Calu3 (cell line): ENCODE data around the gene ARL17B. TPM values are rescaled to one million over a fixed set of nuclear protein-coding genes. Genes with fewer than 3 reads are reported as not detected.
"Not testable (repeated sequence)": the region's sequence is repeated elsewhere in the genome, so short reads cannot be mapped to it uniquely, and the experiment has no call there.

Source experiments
- BruUV-seq: library from RNA; stranded (reverse); fragments of 400-500 nt; replicated peaks from 2 replicates; lab custom pipeline; 2021; lab: Mats Ljungman, UMichigan
- CTCF ChIA-PET: fragments of 300-600 bp; sonication (Branson Sonifier 250); formaldehyde crosslinking; loops from one replicate; lab custom pipeline; 2022; ENCODE audit warnings: antibody characterized with exemption; lab: Charles Lee
- DNase-seq: peaks from one replicate; pipeline ENCODE4 v3.0.0; 2022
- H3K27ac Mint-ChIP-seq: one replicate; pipeline ENCODE4 v1.8.0; 2022; ENCODE audit warnings: mixed read lengths; ENCODE audit not compliant: unreplicated experiment
- H3K27me3 Mint-ChIP-seq: one replicate; pipeline ENCODE4 v1.8.0; 2022; ENCODE audit warnings: mixed read lengths; ENCODE audit not compliant: unreplicated experiment
- H3K36me3 Mint-ChIP-seq: one replicate; pipeline ENCODE4 v1.8.0; 2022; ENCODE audit warnings: mild to moderate bottlenecking, moderate library complexity, mixed read lengths; ENCODE audit not compliant: insufficient read depth, unreplicated experiment
- H3K4me1 Mint-ChIP-seq: one replicate; pipeline ENCODE4 v1.8.0; 2022; ENCODE audit warnings: mild to moderate bottlenecking, low read depth, mixed read lengths; ENCODE audit not compliant: unreplicated experiment
- H3K4me3 Mint-ChIP-seq: one replicate; pipeline ENCODE4 v1.8.0; 2022; ENCODE audit warnings: mild to moderate bottlenecking, low read depth, moderate library complexity, mixed read lengths; ENCODE audit not compliant: unreplicated experiment
- H3K9me3 Mint-ChIP-seq: one replicate; pipeline ENCODE4 v1.8.0; 2022; ENCODE audit warnings: low read depth, mixed read lengths; ENCODE audit not compliant: unreplicated experiment
- intact Hi-C: fragments of 100-400 bp; cut with micrococcal nuclease; formaldehyde crosslinking; loops from one replicate; pipeline ENCODE4 v1.10.0; 2022; ENCODE audit not compliant: unreplicated experiment
- total RNA-seq: library from RNA; stranded (reverse); gene quantifications from 2 replicates; pipeline ENCODE4 v1.2.3, GENCODE V29; 2022
- TF ChIP-seq, protein P1 (sequence below): fragments of 200-600 bp; IDR thresholded peaks from one replicate; pipeline ENCODE4 v1.8.0; 2022; ENCODE audit warnings: antibody characterized with exemption; ENCODE audit not compliant: unreplicated experiment

Gene ARL17B
- total RNA-seq, 1 experiment from 2014 or later = 41.7 TPM

DNA sequence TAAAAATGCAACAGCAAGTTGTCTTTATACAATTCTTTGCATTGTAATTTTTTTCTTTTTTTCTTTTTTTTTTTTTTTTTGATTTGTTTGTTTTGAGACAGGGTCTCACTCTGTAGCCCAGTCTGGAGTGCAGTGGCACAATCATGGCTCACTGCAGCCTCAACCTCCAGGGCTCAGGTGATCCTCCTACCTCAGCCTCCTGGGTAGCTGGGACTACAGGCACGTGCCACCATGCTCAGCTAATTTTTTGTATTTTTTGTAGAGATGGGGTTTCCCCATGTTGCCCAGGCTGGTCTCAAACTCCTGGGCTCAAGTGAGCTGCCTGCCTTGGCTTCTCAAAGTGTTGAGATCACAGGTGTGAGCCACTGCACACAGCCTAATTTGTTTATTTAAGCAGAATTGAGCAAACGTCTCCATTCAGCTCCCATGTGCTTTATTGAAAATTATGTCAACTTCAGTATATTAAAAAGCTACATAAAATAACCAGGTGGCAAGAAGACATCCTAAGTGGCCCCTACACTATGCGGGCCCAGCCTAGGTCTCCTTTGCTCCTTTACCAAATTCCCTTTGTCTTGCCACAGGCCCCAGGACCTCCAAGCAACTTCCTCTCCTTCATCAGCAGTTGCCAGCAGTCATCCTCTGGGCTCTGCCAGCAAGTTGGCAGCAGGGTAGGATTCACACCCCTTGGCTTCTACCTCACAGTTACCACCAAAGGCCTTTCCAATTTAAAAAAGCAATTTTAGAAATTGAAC is 84.7 kb downstream of the ARL17B start:
- intact Hi-C loops = loop anchor here (1.0 kb wide), 1 partner anchor 7 kb away; no protein-coding TSS in a partner anchor
- H3K27me3 Mint-ChIP-seq, DNase-seq, BruUV-seq, H3K9me3 Mint-ChIP-seq, H3K4me3 Mint-ChIP-seq, H3K27ac Mint-ChIP-seq: not testable (repeated sequence)
- CTCF ChIA-PET = interaction anchor here (0.6 kb wide), 2 partner anchors 9 to 304 kb away, joined by 3 read pairs; no protein-coding TSS in a partner anchor
- peaks cover 13% of the 10 kb centered on the region for H3K4me1 Mint-ChIP-seq
- H3K36me3 Mint-ChIP-seq = peaks cover 15% of the 10 kb centered on the region

DNA sequence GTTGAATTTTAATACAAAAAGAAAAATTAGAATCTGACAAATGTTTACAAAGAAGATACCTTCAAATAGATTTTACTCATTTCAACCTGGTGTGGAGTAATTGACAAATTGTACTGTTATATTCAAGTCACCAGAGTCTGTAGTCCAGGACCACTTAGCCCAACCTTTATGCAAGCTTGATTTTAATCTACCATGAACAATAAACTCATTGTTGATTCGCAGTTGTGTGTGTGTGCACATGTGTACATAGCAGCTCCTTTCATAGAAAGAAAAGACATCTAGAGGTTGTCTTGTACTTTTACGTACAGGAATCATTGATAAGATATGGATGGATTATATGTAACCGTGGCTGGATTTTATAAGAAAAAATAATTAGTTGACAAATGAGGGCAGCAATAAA is 87.3 kb downstream of the ARL17B start:
- Mint-ChIP-seq H3K36me3 (peaks cover 5% of the 10 kb centered on the region), H3K27me3 (no peaks in the 10 kb centered on the region), H3K4me1 (peaks cover 10% of the 10 kb centered on the region), H3K9me3 (no peaks in the 10 kb centered on the region), H3K27ac (no peak overlapping the region), H3K4me3 (no peak overlapping the region)
- TF ChIP-seq, protein P1, sequence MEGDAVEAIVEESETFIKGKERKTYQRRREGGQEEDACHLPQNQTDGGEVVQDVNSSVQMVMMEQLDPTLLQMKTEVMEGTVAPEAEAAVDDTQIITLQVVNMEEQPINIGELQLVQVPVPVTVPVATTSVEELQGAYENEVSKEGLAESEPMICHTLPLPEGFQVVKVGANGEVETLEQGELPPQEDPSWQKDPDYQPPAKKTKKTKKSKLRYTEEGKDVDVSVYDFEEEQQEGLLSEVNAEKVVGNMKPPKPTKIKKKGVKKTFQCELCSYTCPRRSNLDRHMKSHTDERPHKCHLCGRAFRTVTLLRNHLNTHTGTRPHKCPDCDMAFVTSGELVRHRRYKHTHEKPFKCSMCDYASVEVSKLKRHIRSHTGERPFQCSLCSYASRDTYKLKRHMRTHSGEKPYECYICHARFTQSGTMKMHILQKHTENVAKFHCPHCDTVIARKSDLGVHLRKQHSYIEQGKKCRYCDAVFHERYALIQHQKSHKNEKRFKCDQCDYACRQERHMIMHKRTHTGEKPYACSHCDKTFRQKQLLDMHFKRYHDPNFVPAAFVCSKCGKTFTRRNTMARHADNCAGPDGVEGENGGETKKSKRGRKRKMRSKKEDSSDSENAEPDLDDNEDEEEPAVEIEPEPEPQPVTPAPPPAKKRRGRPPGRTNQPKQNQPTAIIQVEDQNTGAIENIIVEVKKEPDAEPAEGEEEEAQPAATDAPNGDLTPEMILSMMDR = no peak
- CTCF ChIA-PET = no interaction called here
- no peak for DNase-seq
- BruUV-seq = no TSS peak
- intact Hi-C loops = no loop called here

DNA sequence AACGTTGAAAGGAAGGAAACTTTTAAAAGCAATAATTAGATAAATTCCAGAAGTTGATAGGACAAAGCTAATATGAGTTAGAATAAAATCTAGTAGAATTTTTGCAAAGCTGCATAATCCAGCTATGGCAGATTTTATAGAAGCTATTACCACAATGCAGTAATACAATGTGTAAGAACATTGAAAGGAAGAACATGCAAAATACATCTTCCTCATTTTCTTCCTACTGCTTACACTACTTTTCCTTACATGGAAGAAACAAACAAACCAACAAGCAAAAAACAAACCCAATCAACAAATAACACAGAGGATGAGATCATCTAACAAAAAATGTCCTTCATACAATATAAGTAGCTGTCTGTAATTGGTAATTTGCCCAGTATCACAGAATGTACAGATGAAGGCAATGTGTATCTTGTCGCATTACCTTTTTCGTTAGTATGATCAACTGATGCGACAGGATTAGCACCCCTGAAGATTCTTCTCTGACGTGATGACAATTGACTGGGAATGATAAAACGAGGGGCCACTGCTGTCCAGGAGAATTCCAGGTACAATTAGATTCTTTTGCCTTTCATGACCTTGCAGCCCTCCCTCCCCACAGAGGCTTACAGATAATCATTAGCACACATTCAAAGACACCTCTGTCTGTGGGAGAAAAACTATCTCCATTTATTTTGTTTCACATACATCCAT is 87.9 kb downstream of the ARL17B start:
- intact Hi-C loops = no loop called here
- Mint-ChIP-seq H3K27me3 (no peaks in the 10 kb centered on the region), H3K9me3 (no peaks in the 10 kb centered on the region), H3K4me1 (peaks cover 8% of the 10 kb centered on the region), H3K36me3 (no peaks in the 10 kb centered on the region), H3K4me3 (no peak overlapping the region), H3K27ac (no peak overlapping the region)
- DNase-seq = no peak
- TF ChIP-seq, protein P1 = no peak
- CTCF ChIA-PET = interaction anchor here (0.6 to 0.7 kb wide), 2 partner anchors 12 to 575 kb away, joined by 3 to 6 read pairs; no protein-coding TSS in a partner anchor
- no TSS peak for BruUV-seq

DNA sequence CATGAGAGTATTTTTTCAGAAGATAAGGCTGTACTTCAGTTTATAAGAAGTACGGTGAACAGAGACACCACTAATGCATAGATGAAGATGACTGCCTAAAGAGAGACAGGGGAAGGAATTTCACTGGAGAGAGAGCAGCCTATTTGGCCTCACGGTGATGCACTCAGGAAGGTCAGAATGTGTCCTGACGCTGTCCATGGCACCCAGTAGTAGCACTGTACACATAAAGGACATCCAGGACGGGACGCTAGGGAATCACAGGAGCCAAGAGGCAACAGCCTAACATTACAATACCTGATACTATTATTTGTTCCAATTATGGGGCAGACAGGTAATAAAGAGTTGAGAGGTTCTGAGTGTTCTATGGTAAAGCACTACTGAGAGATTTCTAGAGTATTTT is 91.5 kb downstream of the ARL17B start:
- CTCF ChIA-PET = interaction anchor here (1.0 to 1.3 kb wide), 2 partner anchors 17 to 77 kb away, joined by 4 to 5 read pairs; partner anchors contain the start of gene KANSL1
- intact Hi-C loops = no loop called here
- BruUV-seq = no TSS peak
- Mint-ChIP-seq H3K9me3 (no peaks in the 10 kb centered on the region), H3K4me1 (peaks cover 31% of the 10 kb centered on the region), H3K36me3 (peaks cover 24% of the 10 kb centered on the region), H3K27me3 (peaks cover 32% of the 10 kb centered on the region), H3K4me3 (no peak overlapping the region), H3K27ac (no peak overlapping the region)
- DNase-seq = no peak
- TF ChIP-seq, protein P1 = no peak
